Measurements from ENCODE around the gene NUDT17. TPM values are rescaled to one million over a fixed set of nuclear protein-coding genes. Genes with fewer than 3 reads are reported as not detected.

Gene NUDT17
- total RNA-seq, 6 donors from 2014 or later, result 2.1 to 11.0 (median 4.8) TPM

DNA sequence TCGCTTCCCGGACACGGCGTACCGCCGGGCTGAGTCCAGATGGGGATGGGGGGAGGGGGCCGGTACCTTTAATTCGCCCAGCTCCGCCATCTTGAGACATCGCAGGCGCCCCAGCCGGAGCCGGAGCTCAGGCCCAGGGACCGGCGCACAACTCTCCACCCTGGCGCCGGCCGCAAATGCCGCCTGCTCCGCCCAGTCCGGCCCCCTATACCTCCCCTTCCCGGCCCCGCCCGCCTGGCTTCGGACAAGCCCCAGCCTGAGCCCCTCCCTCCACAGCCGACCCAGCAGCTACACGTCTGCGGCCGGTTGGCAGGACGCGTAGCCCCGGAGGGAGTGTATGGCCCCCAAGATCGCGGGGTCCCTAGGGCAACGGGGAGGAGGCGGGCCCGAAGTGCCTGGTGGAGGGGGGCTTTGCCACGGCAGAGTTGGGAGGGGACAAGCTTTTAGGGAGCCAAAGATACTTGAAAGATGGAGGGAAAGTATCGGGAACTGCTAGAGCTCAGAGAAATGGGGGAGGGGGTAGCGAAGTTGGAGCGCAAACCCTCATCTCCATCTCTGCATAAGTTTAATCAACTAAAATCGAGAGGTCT lies 13.6 kb downstream of the NUDT17 start, which contains the start of gene PIAS3:
Gene PIAS3, minus strand, starts transcription at position 181 of the 590 bp plus-strand sequence. Its CDS starts 91 bp downstream, at position 90.
- WGBS, 2 donors, result 0% methylated on average over 13 to 28 of the region's 42 CpGs
- ATAC-seq (ENCODE audit: low FRiP score in 2 of 2), result peak; percentile 98 to 99

GRCh38 chr1:145859491-145860023 lies 14.1 kb downstream of the NUDT17 start:
- WGBS, 2 donors, result 0% methylated on average over 26 to 41 of the region's 41 CpGs

More for the DNA sequence above, 13.6 kb downstream of the NUDT17 start, which contains the start of gene PIAS3:
- no peaks in the 10 kb centered on the region for H3K27me3 ChIP-seq
- peak within 1 kb of the TSS; percentile 85 to 96 (median 94) for H3K27ac ChIP-seq
- DNase-seq, result peak; percentile 98
- H3K9me3 ChIP-seq, result no peaks in the 10 kb centered on the region
- H3K4me1 ChIP-seq, result peaks cover 12 to 17% (median 15%) of the 10 kb centered on the region in 4 donors
- H3K36me3 ChIP-seq, result peaks cover 6 to 31% (median 30%) of the 10 kb centered on the region in 4 donors
- peak within 1 kb of the TSS; percentile 71 to 93 (median 89) for H3K4me3 ChIP-seq
- TF ChIP-seq POLR2A (IDR thresholded peaks at IDR 0.05), result peak in 2 of 4 donors; percentile 57 to 59
- TF ChIP-seq, protein P1, sequence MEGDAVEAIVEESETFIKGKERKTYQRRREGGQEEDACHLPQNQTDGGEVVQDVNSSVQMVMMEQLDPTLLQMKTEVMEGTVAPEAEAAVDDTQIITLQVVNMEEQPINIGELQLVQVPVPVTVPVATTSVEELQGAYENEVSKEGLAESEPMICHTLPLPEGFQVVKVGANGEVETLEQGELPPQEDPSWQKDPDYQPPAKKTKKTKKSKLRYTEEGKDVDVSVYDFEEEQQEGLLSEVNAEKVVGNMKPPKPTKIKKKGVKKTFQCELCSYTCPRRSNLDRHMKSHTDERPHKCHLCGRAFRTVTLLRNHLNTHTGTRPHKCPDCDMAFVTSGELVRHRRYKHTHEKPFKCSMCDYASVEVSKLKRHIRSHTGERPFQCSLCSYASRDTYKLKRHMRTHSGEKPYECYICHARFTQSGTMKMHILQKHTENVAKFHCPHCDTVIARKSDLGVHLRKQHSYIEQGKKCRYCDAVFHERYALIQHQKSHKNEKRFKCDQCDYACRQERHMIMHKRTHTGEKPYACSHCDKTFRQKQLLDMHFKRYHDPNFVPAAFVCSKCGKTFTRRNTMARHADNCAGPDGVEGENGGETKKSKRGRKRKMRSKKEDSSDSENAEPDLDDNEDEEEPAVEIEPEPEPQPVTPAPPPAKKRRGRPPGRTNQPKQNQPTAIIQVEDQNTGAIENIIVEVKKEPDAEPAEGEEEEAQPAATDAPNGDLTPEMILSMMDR (IDR thresholded peaks at IDR 0.05), result peak in 1 of 6 experiments; percentile 3
- no peak for TF ChIP-seq EP300 (IDR thresholded peaks at IDR 0.05)
- peak; percentile 86 to 87 for TF ChIP-seq POLR2AphosphoS5 (IDR thresholded peaks at IDR 0.05)

GRCh38 chr1:145863282-145864018 lies 18.0 kb downstream of the NUDT17 start:
- H3K36me3 ChIP-seq, result no peaks in the 10 kb centered on the region
- ATAC-seq (ENCODE audit: low FRiP score in 2 of 2), result no peak
- H3K9me3 ChIP-seq, result no peaks in the 10 kb centered on the region
- no peak overlapping the region for H3K27ac ChIP-seq
- WGBS, 2 donors, result 82 to 84% methylated on average over 5 of the region's 5 CpGs
- no peak for DNase-seq
- TF ChIP-seq POLR2AphosphoS5 (IDR thresholded peaks at IDR 0.05) (no peak), POLR2A (IDR thresholded peaks at IDR 0.05) (no peak)
- H3K27me3 ChIP-seq, result no peaks in the 10 kb centered on the region
- no peak overlapping the region for H3K4me3 ChIP-seq
- H3K4me1 ChIP-seq, result peaks cover 5 to 6% (median 5%) of the 10 kb centered on the region in 4 donors

More at GRCh38 chr1:145859491-145860023, 14.1 kb downstream of the NUDT17 start:
- ATAC-seq (ENCODE audit: low FRiP score in 2 of 2) (peak; percentile 94), DNase-seq (peak; percentile 92 to 96)
- peaks cover 12 to 17% (median 15%) of the 10 kb centered on the region in 4 donors for H3K4me1 ChIP-seq
- H3K9me3 ChIP-seq, result no peaks in the 10 kb centered on the region
- H3K36me3 ChIP-seq, result peaks cover 4 to 27% (median 24%) of the 10 kb centered on the region in 4 donors
- H3K27me3 ChIP-seq, result no peaks in the 10 kb centered on the region
- H3K27ac ChIP-seq, result peak overlapping the region; percentile 85 to 96 (median 94)
- TF ChIP-seq, protein P1 (IDR thresholded peaks at IDR 0.05), result peak in 5 of 6 experiments; percentile 17 to 47 (median 26)
- TF ChIP-seq POLR2AphosphoS5 (IDR thresholded peaks at IDR 0.05) (peak; percentile 17 to 83), EP300 (IDR thresholded peaks at IDR 0.05) (no peak), POLR2A (IDR thresholded peaks at IDR 0.05) (peak in 3 of 4 donors; percentile 60 to 84 (median 80))
- peak overlapping the region; percentile 71 to 93 (median 89) for H3K4me3 ChIP-seq

GRCh38 chr1:145868232-145868631 lies 22.8 kb downstream of the NUDT17 start:
- WGBS, 2 donors, result 72 to 80% methylated on average over 4 of the region's 4 CpGs

More at GRCh38 chr1:145868232-145868631, 22.8 kb downstream of the NUDT17 start:
- H3K4me1 ChIP-seq, result peaks cover 0 to 9% (median 5%) of the 10 kb centered on the region in 4 donors
- no peak overlapping the region for H3K27ac ChIP-seq
- no peaks in the 10 kb centered on the region for H3K27me3 ChIP-seq
- H3K36me3 ChIP-seq, result no peaks in the 10 kb centered on the region
- no peak overlapping the region for H3K4me3 ChIP-seq
- H3K9me3 ChIP-seq, result no peaks in the 10 kb centered on the region
- no peak for ATAC-seq (ENCODE audit: low FRiP score in 2 of 2)
- TF ChIP-seq, protein P1 (IDR thresholded peaks at IDR 0.05), result no peak
- TF ChIP-seq POLR2AphosphoS5 (IDR thresholded peaks at IDR 0.05), result no peak
- TF ChIP-seq EP300 (IDR thresholded peaks at IDR 0.05), result no peak
- no peak for TF ChIP-seq POLR2A (IDR thresholded peaks at IDR 0.05)
- DNase-seq, result no peak

All from upper lobe of left lung (tissue), 6 donors.